Ecto neural progenitor cell (in vitro differentiated cells): ENCODE results near the gene TBCD.

Source experiments
- DNase-seq: peaks from one replicate; pipeline ENCODE4 v3.0.0-alpha.2; 2018; ENCODE audit warnings: low spot score

TBCD gene

GRCh38 chr17:82856361-82856760, 104.5 kb downstream of the TBCD start:
- DNase-seq: no peak

DNA sequence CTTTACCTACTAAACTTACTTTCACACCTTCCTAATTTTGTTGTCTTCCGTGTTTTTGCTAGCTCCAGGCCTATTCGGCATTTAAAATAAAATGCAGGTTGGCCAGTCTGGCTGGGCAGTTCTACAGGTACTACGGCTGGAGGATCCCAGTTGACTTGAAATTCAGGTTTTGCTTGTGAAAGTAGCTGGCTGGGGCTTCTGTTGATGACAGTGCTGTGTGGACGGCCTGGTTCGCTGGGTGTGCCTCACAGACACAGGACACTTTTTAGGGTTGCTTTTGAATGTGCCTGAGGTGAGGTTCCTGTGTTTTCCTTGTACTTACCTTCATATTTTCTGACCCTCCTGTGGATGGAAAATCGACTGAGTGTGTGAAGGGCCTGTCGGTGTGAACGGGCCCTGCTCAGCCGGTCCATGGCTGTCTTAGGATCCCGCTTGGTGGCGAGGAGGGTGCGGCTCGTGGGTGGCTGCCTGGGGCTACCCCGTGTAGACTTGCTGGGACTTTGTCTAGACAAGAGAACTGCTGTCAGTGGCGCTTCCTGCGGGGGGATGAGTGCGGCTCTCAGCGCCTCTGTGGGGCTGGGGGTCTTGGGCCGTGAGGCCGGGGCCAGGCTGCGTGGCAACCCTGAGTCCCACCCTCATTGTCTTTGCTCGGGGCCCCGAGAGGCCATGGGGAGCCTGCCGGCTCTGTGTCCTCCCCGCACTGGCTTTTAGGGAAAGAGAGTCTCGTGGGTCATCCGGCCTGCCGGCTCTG, 106.7 kb downstream of the TBCD start:
- peak; percentile 55 for DNase-seq

- peak; percentile 48 for DNase-seq
These were observed 107.9 kb downstream of the TBCD start for GRCh38 chr17:82859431-82860403.

GRCh38 chr17:82860606-82861392, 108.9 kb downstream of the TBCD start:
- DNase-seq: no peak

DNA sequence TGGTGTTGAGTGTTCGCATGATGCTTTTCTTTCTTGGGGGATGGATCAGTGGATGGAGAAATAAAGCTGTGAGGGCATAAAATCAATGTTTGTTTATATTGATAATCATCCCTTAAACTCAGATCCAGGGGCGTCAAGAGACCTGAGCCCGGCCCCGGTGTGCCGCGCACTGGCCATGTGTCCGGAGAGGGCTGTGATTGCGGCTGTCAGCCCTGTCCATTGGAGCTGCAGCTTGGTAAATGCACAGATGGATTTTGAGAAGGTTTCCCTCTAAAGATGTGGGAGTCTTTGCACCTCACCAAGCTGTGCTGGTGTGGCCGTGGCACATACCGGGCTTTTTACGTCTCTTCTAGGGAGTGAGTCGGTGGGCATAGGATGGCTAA, 109.5 kb downstream of the TBCD start:
- no peak for DNase-seq

GRCh38 chr17:82862191-82862590, 110.3 kb downstream of the TBCD start:
- DNase-seq: no peak

- no peak for DNase-seq
These were observed 111.0 kb downstream of the TBCD start for GRCh38 chr17:82862737-82863382.

- no peak for DNase-seq
These were observed 111.6 kb downstream of the TBCD start for GRCh38 chr17:82863383-82863940.

- no peak for DNase-seq
These were observed 112.3 kb downstream of the TBCD start for GRCh38 chr17:82863941-82864712.

DNA sequence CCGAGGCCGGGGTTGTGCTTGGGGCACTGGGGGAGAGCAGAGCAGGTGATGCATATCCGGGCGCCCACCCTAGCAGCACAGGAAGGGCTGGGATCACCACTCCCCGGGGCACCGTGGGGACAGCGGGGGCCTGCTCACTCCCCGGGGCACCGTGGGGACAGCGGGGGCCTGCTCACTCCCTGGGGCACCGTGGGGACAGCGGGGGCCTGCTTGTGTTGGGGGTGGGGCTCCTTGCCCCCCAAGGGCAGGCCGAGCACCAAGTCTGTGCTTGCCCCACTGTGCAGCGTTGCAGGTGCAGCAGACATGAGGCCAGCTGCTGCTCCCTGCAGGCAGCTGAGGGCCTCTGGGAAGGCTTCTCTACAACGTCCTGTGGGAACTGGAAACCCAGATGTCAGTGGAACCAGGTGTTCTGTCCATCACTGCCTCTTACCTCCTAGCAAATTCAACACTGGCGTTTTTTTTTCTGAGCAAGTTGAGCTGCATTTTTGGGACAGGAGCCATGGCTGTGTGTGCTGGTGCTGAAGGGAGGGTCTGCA, 112.9 kb downstream of the TBCD start:
- DNase-seq: no peak

DNA sequence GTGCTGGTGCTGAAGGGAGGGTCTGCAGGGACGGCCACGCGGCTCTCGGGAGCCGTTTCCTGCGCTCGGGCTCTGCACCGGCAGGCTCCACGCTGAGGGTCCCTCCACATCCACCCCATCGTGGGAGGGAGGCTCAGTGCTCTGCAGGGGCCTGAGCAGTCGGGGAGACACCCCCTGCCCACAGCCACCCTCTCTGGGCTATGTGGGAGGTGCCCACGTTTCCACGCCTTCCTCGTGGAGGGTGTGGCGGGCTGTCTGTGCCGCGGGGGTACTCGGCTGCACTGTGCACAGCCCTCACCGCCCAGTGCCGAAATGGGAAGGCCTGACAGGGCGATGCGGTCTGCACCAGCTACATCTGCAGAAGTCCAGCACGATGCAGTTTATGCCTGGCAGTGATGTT, 113.4 kb downstream of the TBCD start:
- DNase-seq: no peak

- DNase-seq: no peak
These were observed 114.0 kb downstream of the TBCD start for GRCh38 chr17:82865774-82866395.

DNA sequence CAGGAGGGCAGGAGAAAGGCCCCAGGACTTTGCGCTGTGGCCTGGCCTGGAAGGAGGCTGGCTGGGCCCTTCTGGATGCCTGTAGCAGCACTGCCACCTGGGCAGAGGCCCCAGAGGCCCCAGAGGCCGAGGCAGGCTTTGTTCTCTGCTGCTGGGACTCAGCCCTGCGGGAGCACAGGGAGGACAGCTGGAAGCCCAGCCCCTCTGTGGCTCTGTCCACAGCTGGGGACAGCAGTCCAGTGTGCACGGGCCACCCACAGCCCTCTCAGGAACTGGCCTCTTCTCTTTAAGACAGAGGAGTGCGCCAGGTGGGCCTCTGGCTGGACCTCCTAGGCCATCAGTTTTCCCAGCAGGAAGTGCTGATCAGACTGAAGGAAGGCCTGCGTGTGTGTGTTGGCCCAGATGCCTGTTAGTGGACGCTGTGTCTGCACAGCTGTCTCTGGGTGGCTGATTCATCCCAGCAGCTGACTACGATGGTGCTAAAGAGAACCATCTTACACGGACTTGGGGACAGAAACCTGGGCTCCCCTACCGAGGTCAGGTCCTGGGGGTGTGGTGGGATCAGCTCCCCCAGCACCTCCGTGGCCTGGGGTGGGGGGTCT, 114.8 kb downstream of the TBCD start:
- DNase-seq: no peak

- no peak for DNase-seq
These were observed 116.0 kb downstream of the TBCD start for GRCh38 chr17:82867763-82868325.

DNA sequence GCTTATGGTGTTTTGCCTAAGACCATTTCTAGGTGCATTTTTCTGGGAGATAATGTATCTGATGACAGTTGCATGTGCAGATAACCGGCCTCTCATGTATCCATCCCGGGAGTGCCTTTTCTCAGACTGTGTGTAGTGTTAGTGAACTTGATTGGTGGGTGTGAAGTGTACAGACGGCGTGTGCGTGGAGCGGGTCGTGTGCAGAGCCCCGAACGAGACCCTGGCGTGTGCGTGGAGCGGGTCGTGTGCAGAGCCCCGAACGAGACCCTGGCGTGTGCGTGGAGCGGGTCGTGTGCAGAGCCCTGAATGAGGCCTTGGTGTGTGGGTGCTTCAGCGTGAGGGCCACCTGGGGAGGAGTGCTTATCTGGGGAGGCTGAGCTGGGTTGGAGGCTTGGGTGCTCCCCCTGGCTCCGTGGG, 116.9 kb downstream of the TBCD start:
- no peak for DNase-seq

DNA sequence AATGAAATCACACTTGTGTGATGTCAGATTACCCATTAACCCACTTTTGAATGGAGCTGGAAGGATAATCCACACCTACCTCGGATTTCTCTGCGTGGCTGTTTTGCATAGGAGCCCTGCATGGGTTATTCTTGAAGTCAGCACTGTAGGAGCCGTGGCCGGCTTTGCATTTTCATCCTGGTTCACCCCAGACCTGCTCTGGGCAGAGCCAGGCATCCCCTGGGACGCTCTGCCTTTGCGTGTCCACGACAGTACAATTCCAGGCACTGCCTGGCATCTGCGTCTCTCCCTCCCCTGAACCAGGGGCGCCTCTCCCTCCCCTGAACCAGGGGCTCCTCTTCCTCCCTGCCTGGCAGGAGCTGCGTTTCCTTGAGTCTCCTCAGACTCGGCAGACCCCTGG, 117.7 kb downstream of the TBCD start:
- DNase-seq: no peak

- no peak for DNase-seq
These were observed 118.2 kb downstream of the TBCD start for GRCh38 chr17:82870091-82870491.

GRCh38 chr17:82870541-82870940, 118.7 kb downstream of the TBCD start:
- DNase-seq: no peak
